Cerebellar cortex (tissue), 1 donor: ENCODE measurements around the gene ISG20.

Experiments
- DNase-seq: peaks from one replicate; pipeline ENCODE4 v3.0.0-alpha.2; 2015; ENCODE audit warnings: low spot score

The ISG20 gene

GRCh38 chr15:88638626-88639372, at the start of gene ISG20:
Gene ISG20 (plus strand): TSS chr15:88639016. CDS start chr15:88639367, 351 bp downstream.
- peak; percentile 59 for DNase-seq

GRCh38 chr15:88590759-88591158, 48.1 kb upstream of the ISG20 start:
- no peak for DNase-seq

- no peak for DNase-seq
These were observed 47.4 kb upstream of the ISG20 start for GRCh38 chr15:88591384-88591783.

- peak; percentile 63 for DNase-seq
These were observed 34.9 kb upstream of the ISG20 start for GRCh38 chr15:88603885-88604284.

GRCh38 chr15:88604381-88605188, 34.2 kb upstream of the ISG20 start:
- peak; percentile 55 for DNase-seq

GRCh38 chr15:88605189-88606069, 33.4 kb upstream of the ISG20 start:
- DNase-seq = peak; percentile 69

GRCh38 chr15:88606070-88606794, 32.6 kb upstream of the ISG20 start:
- peak; percentile 43 for DNase-seq

GRCh38 chr15:88607951-88608350, 30.9 kb upstream of the ISG20 start:
- DNase-seq = no peak

- no peak for DNase-seq
These were observed 30.1 kb upstream of the ISG20 start for GRCh38 chr15:88608607-88609181.

- DNase-seq = no peak
These were observed 29.3 kb upstream of the ISG20 start for GRCh38 chr15:88609344-88610090.

GRCh38 chr15:88610701-88611231, 28.1 kb upstream of the ISG20 start:
- no peak for DNase-seq

- DNase-seq = no peak
These were observed 26.5 kb upstream of the ISG20 start for GRCh38 chr15:88612186-88612796.

- peak; percentile 57 for DNase-seq
These were observed 25.5 kb upstream of the ISG20 start for GRCh38 chr15:88613074-88613944.

GRCh38 chr15:88615303-88616107, 23.3 kb upstream of the ISG20 start:
- DNase-seq = peak; percentile 48

- no peak for DNase-seq
These were observed 22.6 kb upstream of the ISG20 start for GRCh38 chr15:88616240-88616639.

- DNase-seq = no peak
These were observed 21.6 kb upstream of the ISG20 start for GRCh38 chr15:88617031-88617722.

GRCh38 chr15:88617790-88618189, 21.0 kb upstream of the ISG20 start:
- DNase-seq = no peak
